Amniotic stem cell (primary cell): ENCODE measurements around the gene TUBB1.
"Not testable (repeated sequence)": the region's sequence is repeated elsewhere in the genome, so short reads cannot be mapped to it uniquely, and the experiment has no call there.

Source experiments
- DNase-seq: peaks from one replicate; lab custom pipeline; 2025; lab: John Stamatoyannopoulos, UW

Gene TUBB1

DNA sequence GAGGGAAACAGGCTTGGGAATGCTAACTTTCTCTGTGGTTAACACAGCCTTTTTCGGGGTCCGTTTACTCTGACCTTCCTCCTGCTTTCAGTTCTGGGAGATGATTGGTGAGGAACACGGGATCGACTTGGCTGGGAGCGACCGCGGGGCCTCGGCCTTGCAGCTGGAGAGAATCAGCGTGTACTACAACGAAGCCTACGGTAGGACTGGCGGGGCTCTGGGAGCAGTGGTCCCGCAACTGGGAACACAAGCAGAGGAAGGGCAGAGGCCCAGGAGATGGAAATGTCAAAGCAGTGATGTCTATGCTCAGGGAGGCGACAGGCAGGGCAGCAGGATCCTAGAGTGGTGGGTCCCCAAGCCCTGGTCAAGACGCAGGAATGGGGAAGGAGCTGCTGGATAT, 3.5 kb downstream of the TUBB1 start:
- DNase-seq = no peak

DNA sequence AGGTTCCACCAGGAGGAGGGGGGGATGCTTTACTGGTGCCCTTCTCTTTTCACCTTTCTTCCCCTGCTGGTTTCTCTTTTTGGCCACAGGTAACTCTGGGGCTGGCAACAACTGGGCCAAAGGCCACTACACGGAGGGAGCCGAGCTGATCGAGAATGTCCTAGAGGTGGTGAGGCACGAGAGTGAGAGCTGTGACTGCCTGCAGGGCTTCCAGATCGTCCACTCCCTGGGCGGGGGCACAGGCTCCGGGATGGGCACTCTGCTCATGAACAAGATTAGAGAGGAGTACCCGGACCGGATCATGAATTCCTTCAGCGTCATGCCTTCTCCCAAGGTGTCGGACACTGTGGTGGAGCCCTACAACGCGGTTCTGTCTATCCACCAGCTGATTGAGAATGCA, 4.4 kb downstream of the TUBB1 start:
- DNase-seq = no peak

DNA sequence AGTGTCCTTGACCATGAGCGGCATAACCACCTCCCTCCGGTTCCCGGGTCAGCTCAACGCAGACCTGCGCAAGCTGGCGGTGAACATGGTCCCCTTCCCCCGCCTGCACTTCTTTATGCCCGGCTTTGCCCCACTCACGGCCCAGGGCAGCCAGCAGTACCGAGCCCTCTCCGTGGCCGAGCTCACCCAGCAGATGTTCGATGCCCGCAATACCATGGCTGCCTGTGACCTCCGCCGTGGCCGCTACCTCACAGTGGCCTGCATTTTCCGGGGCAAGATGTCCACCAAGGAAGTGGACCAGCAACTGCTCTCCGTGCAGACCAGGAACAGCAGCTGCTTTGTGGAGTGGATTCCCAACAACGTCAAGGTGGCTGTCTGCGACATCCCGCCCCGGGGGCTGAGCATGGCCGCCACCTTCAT, 4.9 kb downstream of the TUBB1 start:
- no peak for DNase-seq

DNA sequence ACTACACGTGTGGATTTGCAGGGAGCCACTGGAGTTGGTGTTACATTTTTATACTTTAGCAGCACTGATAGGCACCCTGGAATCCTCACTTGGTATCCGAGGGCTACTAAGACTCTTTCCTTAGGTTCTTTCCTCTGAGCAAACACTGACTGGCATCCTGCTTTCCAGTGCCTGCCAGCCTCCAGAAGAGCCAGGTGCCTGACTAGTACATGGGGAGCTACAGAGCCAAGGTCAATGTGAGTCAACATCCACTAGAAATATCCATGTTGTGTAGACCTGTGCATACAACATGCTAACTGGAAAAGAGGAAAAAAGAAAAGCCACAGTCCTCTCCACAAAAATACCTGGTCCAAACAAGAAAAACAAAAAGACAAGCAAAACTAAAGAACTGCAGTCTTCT, 5.9 kb downstream of the TUBB1 start:
- no peak for DNase-seq

DNA sequence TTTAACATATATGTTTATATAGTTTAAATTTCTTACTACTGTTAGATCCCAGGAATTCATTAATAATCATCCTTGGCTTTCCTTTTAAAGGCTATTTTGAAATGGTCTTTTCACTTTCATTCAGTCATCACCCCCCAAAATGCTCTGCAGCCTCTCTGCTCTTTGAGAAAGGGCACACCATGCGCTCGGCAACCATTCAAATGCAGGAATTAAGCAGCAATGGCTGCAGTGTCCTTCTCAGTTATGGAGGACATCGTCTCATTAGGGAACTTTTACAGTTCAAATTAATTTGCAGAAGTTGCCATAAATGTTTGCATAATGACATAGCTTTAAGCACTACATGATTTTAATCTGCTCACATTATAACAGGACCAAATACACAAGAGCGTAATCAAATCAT, 6.3 kb downstream of the TUBB1 start:
- DNase-seq = no peak

DNA sequence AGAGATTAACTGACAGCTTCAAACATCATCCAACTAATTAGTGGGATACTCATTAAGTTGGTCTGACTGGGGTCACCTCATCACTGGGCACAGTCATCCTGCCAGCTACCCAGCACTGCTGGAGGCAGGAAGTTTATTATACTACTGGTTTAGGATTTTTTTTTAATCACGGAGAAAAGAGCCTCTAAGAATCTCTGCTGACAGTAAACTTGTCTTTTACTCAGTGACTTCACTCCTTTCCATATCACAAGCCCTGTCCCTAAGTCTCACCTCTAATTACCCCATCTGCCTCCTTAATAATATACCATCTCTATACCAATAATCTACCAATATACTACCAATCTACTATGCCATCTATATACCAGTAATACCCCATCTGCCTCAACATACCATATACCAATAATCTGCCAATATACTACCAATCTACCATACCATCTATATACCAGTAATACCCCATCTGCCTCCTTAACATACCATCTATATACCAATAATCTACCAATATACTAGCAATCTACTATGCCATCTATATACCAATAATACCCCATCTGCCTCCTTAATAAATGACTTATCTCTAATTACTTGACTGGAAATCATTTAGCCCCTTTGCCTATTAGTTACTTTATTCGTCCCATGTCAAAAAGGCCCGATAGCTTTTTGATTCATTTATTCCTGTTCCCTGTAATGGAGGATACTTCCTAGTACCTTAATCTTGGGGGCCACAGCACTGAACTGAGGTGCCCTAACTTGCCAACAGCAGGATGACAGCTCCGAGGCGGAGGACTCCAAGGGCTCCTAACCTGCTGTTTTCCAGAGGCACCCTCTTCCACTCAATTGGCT, 7.9 kb downstream of the TUBB1 start:
- no peak for DNase-seq

DNA sequence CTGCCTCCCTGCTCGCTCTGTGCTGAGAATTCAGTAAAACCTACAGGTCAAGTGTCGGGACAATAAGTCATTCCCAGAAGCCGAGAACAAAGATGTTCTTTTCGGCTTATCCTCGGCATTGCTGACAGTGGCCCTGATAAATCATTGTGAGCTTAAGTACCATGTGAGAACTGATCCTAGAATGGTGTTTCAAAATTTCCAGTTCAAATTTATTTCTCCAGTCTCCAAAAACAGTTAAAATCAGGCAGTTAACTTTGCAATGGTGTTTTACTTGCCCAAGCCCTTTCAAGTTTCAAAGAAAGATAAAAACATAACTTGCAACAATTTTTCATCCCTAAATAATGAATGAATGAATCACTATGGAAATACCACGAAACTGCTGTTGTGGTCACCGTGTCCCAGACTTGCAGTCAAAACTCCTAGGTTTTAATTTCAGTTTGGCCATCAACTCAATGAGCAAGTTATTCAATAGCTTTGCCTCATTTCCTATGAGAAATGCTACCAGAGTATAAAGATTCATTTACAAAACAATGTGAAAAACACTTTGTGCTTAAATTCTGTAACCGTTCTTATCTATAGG, 8.6 kb downstream of the TUBB1 start:
- no peak for DNase-seq

DNA sequence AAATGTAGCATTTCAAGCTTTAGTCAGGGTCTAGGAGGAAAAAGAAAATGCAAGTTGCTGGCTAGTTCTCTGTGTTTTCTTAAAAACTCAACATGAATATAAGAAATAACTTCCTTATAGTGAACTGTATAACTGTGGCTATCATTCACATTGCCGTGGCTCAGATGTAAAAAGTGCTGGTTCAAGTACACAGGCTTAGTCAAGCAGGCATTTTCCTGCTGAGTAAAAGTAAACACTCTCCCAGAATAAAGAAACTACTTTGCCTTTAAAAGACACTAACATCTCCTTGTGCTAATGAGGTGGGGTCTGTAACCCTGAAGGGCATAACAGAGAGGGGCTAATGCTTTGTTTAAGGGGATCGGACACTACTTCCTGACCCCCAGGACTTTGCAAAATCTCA, 9.6 kb downstream of the TUBB1 start:
- no peak for DNase-seq

DNA sequence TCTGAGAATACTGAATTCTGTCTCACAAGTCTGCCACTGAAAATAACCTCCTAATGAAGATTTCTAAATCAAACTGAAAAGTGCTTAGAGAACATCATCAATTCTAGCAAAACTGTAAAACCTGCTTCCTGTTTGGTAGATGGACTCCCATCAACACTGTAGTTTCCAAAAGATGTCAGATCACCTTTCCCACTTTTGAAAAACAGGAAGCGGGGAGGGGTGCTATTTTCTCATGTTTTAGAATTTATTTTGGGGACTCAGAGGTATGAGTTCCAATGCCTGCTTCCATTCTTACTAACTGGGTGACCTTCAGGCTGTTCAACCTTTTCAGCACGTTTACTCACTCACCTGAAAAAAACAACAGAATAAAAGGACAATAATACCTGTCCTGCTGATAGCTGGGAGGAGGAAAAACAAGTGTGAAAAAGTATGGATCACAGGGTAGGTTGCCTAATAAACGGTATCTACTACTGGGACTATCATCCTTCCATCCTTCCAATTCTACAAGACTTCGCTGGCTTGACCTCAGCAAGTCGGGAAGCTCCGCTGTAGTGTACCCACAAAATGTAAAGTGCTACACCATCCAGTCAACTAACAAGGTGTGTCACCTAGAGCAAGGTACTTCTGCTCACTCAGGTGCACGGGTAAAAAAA, 11.8 kb downstream of the TUBB1 start:
- DNase-seq = no peak

DNA sequence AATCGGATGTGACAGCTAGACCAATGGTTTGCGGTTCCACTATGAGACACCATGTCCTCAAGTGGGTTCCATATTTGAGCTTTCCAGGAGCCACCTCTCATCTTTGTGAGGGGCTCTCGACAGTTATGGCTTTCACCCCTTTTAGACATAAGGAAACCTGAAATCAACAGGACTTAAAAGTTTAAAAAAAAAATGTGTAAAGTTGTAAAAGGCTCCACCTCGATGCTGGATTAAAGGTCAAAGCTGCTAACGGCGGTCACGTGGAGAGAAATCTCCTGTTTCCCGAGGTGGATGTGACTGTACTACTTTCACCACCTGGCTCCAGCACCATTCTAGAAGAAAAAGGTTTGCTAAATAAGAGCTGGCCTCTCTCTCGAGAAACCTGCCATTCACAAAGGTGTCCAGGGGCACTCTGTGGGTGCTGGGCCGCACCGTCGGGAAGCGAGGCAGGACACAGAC, 12.4 kb downstream of the TUBB1 start:
- no peak for DNase-seq

DNA sequence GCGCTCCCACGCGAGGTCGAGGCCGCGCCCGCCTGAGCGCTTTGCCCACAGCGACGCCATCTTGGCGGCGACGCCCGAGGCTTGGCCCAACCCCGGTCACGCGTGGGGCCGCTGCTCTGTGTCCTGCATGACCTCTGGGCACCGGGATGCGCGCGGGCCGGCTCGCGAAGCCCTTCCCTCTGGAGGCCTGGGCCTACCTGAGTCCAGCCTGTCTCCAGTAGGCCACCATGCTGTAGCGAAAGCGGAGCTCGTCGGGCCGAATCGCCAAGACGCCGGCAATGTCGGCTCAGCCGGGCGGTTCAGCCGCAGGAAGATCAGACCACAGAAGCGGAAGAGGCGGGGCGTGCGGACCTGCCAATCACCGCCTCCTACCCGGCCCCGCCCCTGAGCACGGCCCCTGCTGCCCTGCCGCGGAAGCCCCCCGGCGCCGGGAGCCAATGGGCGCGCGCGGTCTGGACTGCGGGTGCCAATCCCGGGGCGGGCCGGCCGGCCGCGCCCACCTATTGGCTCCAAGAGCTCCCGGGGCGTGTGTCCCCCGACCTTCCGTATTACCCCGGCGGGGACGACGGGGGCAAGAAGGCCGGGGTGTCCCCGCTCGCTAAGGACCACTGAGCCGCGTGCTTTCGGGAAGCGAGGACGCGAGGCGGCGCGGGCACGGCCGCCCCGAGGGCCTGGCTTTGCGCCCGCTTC, 12.9 kb downstream of the TUBB1 start, which contains the start of gene ATP5F1E:
ATP5F1E (minus strand) TSS at position 313 of the 690 bp plus-strand sequence; CDS start at position 229, 84 bp downstream.
- DNase-seq = peak; percentile 88

DNA sequence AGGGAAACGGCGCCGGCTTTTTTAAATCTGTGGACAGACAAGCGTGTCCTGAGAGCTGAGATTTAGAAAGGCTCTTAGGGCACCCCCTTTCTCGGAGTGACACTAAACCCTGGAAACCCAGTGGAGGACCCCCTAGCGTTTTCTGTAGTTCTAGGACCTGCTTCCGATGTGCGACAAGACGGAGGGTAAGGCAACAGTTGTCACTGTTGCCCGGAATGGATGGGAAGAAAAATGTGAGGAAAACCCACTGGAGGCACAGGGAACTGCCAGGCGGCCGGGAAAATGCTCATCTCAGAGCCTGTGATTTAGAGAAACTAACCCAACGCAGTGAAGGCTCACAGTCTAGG, 13.5 kb downstream of the TUBB1 start:
- DNase-seq = no peak

DNA sequence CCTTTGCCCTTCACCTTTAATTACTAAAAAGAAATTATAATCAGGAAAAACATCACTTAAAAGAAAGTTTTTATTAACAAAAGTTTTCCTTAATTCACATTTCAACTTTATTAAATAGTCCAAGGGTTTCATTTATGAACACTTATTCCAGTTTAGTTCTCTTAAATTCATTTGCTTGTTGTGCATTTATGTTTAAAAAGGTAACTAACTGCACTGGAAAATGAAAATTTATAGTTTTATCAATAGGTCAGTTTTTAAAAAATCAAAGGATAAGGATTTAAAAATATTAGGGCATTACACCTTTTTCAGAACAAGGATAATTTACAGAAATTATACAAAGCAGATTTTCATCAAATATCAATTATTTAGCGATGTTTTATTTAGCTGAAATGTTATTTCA, 13.9 kb downstream of the TUBB1 start:
- no peak for DNase-seq

DNA sequence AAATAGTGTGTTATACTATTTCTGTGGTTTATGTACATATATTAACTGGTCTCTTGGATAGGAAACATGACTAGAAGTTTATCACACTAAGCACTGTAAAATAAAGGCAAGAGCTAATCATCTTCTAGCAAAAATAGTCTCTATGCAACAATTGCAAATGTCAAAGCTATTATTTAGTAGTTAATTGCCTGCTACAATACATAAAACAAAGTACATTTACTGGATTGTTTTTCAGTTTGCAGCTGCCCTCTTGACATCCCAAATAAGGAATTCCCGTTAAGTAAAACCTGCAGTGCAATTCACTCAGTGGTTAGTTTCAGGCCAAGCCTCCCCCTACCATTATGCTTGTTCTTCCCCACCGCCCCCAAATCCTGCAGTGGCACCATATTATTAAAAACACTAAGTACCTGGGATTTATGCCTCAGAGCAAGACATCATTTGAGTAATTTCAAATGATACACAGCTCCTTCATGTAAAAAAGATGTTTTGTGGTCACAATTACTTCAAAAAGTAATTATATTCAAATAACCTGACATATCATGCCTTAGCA, 14.5 kb downstream of the TUBB1 start:
- no peak for DNase-seq

DNA sequence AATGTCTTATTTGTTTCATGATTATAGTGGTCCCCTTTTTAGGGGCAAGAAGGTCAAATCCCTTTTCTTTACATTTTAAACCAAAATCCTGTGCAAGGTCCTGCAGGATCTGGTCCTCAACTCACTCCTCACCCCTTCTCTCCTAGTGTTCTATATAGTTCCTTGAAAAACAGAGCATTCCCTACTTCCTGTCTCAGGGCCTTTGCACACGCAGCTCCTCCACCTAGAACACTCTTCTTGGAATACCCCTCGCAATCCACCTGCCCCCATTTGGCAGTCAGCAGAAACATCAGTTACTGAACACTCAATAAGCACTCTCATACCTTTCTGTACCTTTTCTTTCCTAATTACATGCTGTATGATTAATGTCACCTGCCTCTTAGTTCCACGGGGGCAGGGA, 16.2 kb downstream of the TUBB1 start:
- DNase-seq = no peak

DNA sequence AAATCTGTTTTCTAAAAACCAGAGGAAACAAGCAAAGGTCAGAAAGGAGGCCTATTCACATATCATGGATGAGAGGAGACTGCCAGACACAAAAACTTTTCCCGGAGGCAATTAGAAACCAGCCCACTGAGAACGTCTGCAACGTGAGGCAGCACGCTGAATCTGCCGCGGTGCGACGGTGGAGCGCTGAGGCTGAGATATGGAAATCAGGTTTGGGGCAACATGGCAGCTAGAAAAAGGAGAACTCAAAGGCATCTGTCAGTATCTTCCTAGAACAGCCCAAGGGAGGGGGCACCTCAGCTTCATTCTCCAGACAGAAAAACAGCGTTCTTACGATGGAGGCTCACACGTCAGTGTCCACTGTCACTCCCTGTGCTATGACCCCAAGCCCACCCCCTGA, 18.2 kb downstream of the TUBB1 start:
- no peak for DNase-seq

DNA sequence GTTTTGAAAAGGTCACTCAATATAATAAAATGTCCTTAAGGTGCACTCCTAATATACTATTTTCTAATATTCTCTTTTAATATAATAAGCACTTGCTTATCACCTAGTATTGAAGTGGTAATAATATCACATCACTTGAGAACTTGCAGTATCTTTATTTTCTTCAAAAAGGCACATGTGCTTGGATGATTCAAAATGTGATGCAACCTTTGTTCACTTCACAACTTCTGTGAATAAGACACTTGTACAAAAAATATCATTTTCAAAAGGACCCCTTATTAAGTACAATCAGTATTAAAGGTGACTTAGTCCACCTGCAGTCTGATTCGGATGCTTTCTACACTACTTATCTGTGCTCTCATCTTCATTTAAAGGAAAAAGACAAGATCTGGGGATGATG, 20.0 kb downstream of the TUBB1 start:
- DNase-seq = no peak

DNA sequence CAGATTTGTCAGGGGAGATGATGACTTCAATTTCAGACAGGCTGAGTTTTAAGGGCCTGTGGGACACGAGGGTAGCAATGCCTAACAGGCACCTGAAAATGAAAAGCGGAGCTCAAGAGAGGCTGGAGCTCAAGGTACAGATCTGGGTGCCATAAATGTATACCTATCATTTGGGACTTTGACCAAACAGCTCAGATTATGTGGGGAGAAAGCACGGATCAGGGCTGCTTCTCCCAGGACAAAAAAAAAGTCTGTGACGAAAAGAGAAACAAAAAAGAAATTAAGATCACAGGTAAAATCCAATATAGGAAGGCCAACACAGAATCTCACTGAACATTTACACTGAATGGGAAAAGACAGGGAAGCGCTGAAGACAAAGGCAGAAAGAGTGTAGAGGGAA, 21.4 kb downstream of the TUBB1 start:
- DNase-seq = no peak

DNA sequence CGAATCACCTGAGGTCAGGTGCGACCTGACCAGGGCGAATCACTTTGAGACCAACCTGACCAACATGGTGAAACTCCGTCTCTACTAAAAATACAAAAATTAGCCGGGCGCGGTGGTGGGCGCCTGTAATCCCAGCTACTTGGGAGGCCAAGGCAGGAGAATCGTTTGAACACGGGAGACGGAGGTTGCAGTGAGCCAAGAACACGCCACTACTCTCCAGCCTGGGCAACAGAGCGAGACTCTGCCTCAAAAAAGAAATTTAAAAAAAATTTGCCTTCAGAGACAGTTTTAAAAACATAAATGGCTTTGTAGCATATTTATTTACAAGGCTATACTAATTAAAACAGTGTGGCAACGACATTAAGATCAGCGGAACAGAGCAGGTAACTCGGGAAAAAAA, 22.3 kb downstream of the TUBB1 start:
- not testable (repeated sequence) for DNase-seq

DNA sequence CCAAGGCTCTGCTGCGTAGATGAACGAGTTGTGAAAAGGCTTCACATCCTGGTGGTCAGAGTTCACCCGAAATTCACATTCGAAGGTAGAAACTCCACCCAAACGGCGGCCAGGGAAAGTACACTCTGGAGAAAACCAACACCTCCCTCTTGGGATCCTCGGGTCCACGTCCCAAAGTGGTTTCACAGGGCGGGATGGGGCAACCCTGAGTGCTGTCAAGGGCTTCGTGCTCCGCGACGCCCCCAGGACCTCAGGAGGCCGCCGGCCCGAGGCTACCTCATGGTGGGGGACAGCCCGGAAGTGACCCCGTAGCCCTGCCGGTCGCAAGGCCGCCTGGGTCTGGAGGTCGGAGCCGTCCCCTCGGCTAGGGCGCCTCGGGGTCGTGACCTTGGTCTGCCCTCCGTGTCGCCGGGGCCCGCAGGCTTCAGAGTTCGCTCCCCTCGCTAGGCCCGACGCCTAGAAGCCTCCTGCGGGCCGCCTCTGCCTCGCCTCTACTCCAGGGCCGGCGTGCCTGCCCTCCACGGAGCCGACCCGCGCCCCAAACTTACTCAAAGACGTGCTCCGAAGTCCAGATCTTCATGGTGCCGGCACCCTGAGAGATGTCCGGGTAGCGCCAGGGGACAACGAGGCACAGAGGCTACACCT, 23.0 kb downstream of the TUBB1 start, which contains the start of gene PRELID3B:
PRELID3B (minus strand) TSS at position 636 of the 645 bp plus-strand sequence; CDS start at position 580, 56 bp downstream.
- no peak for DNase-seq

DNA sequence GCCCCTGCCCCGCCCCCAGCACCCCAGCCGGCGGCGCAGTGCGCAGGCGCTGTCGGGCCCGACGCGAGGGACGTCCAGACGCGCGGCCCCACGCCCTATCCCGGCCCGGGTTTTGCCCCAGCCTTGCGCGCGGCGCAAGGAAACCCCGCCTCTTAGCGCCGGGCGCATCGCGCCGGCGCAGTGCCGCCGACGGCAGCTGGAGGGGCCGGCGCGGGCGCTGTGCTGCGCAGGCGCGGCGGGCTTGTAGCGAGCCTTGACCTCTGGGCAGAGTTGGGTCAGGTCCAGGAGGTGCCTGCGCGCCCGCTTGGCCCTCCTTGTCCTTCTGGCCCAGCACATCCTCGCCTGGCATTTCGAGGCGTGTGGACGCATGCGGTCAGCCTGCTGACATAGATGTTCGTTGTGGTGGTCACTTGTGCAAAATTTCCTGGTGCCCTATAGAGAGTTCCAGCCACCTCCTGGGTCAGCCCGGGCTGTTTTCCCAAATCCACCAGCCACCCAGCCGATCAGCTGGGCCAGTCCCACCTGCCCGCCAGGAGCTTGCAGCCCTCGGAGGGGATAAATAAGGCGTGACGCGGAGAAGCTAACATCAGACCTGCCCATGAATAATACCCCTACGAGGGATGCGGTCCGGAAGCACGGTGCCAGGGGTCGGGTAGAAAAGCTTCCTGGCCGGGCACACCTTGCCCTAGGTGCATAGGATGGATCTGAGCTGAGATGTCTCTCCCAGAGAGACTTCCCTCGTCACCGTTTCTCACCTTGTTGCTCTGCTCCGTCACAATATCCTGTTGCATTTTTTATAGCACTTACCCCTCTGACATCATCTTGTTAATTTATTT, 23.8 kb downstream of the TUBB1 start:
- peak; percentile 71 for DNase-seq
